ENCODE results near the gene HOXD10. TPM values are rescaled to one million over a fixed set of nuclear protein-coding genes. Genes with fewer than 3 reads are reported as not detected.

Gene HOXD10
- total and polyA plus RNA-seq, 4 donors = not detected

DNA sequence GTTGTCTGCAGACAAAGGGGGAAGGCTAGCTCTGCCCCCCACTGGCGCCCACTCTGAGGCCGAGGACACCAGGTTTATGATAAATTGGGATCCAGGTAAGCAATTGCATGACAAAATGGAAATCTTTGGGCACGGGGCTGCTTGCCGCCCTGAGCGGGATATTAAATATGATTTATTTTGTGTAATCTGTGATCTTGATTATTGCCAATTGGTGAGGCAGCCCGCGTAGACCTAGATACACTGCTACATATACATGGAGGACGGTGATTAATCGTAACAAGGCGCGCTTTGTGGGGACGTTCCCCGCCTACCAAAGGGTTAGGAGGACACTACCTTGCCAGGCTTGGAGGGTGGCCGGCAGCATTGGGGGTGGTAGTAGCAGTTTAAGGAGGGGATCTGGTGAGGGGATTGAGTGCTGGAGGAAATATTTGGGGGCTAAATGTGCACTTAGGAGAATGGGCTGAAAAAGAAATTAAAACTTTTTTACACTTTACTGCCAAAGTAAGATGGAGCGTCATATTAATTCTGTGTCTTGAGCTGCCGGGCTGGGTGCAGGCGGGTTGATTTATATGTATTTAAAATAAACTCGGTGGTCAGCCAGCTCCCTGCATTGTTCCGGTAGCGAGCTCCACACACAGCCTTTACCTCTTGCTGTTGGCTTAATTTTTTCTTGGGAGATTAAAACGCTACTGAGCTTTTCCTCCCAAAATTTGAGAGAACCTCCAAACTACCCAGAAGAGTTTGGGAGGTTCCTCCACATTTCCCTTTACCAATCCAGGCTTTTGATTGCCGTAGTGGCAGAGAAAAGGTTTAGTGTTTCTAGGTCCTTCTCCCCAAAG lies 44.6 kb downstream of the HOXD10 start (continued):
- TF ChIP-seq TAF1 (conservative IDR thresholded peaks at IDR 0.05) (no peak), RAD21 (IDR thresholded peaks at IDR 0.05) (no peak)
- TF ChIP-seq, protein P1, sequence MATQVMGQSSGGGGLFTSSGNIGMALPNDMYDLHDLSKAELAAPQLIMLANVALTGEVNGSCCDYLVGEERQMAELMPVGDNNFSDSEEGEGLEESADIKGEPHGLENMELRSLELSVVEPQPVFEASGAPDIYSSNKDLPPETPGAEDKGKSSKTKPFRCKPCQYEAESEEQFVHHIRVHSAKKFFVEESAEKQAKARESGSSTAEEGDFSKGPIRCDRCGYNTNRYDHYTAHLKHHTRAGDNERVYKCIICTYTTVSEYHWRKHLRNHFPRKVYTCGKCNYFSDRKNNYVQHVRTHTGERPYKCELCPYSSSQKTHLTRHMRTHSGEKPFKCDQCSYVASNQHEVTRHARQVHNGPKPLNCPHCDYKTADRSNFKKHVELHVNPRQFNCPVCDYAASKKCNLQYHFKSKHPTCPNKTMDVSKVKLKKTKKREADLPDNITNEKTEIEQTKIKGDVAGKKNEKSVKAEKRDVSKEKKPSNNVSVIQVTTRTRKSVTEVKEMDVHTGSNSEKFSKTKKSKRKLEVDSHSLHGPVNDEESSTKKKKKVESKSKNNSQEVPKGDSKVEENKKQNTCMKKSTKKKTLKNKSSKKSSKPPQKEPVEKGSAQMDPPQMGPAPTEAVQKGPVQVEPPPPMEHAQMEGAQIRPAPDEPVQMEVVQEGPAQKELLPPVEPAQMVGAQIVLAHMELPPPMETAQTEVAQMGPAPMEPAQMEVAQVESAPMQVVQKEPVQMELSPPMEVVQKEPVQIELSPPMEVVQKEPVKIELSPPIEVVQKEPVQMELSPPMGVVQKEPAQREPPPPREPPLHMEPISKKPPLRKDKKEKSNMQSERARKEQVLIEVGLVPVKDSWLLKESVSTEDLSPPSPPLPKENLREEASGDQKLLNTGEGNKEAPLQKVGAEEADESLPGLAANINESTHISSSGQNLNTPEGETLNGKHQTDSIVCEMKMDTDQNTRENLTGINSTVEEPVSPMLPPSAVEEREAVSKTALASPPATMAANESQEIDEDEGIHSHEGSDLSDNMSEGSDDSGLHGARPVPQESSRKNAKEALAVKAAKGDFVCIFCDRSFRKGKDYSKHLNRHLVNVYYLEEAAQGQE (IDR thresholded peaks at IDR 0.05) = no peak

- H3K9ac ChIP-seq (ENCODE audit: low read depth in 1 of 2, low read length in 2 of 2) = no peak overlapping the region
- H3K9me3 ChIP-seq (ENCODE audit: control insufficient read depth in 4 of 4, low read length in 3 of 4) = peaks cover 0 to 12% (median 0%) of the 10 kb centered on the region in 4 donors
- no peak overlapping the region for H3K4me3 ChIP-seq (ENCODE audit: low read depth in 1 of 3, low read length in 3 of 3)
- DNase-seq (ENCODE audit: low spot score) = no peak
- no peak for TF ChIP-seq RAD21 (IDR thresholded peaks at IDR 0.05)
- no peak for TF ChIP-seq NR2F2 (IDR thresholded peaks at IDR 0.05)
- TF ChIP-seq YY1 (IDR thresholded peaks at IDR 0.05) = no peak
- TF ChIP-seq ZBTB33 (IDR thresholded peaks at IDR 0.05) = no peak
- TF ChIP-seq SP1 (IDR thresholded peaks at IDR 0.05) = no peak
- no peak for TF ChIP-seq HNF4G (IDR thresholded peaks at IDR 0.05)
- TF ChIP-seq, protein P2, sequence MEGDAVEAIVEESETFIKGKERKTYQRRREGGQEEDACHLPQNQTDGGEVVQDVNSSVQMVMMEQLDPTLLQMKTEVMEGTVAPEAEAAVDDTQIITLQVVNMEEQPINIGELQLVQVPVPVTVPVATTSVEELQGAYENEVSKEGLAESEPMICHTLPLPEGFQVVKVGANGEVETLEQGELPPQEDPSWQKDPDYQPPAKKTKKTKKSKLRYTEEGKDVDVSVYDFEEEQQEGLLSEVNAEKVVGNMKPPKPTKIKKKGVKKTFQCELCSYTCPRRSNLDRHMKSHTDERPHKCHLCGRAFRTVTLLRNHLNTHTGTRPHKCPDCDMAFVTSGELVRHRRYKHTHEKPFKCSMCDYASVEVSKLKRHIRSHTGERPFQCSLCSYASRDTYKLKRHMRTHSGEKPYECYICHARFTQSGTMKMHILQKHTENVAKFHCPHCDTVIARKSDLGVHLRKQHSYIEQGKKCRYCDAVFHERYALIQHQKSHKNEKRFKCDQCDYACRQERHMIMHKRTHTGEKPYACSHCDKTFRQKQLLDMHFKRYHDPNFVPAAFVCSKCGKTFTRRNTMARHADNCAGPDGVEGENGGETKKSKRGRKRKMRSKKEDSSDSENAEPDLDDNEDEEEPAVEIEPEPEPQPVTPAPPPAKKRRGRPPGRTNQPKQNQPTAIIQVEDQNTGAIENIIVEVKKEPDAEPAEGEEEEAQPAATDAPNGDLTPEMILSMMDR (IDR thresholded peaks at IDR 0.05; ENCODE audit: low read depth, low read length, missing input control) = no peak
- TF ChIP-seq FOXA1 (IDR thresholded peaks at IDR 0.05) = no peak
- TF ChIP-seq JUND (IDR thresholded peaks at IDR 0.05) = no peak
- TF ChIP-seq FOXA2 (IDR thresholded peaks at IDR 0.05) = no peak
- no peak for TF ChIP-seq MAX (IDR thresholded peaks at IDR 0.05)
- no peak for TF ChIP-seq TAF1 (conservative IDR thresholded peaks at IDR 0.05)
- TF ChIP-seq RXRA (IDR thresholded peaks at IDR 0.05) = no peak
- no peak for TF ChIP-seq HNF4A (conservative IDR thresholded peaks at IDR 0.05)
- TF ChIP-seq, protein P1 (IDR thresholded peaks at IDR 0.05) = no peak
- no peak for TF ChIP-seq EGR1 (IDR thresholded peaks at IDR 0.05; ENCODE audit: low read depth in 2 of 2)
- TF ChIP-seq, protein P3, sequence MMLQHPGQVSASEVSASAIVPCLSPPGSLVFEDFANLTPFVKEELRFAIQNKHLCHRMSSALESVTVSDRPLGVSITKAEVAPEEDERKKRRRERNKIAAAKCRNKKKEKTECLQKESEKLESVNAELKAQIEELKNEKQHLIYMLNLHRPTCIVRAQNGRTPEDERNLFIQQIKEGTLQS (IDR thresholded peaks at IDR 0.05) = no peak
- TF ChIP-seq GABPA (IDR thresholded peaks at IDR 0.05 in 1 of 2, conservative IDR thresholded peaks at IDR 0.05 in 1 of 2) = no peak
- no peak overlapping the region for H3K27ac ChIP-seq (ENCODE audit: low read depth in 1 of 2, low read length in 2 of 2)
- WGBS = 12% methylated on average over 22 of the region's 22 CpGs
- no peaks in the 10 kb centered on the region for H3K36me3 ChIP-seq (ENCODE audit: control insufficient read depth in 4 of 4, insufficient read depth in 3 of 4, low read depth in 1 of 4, low read length in 3 of 4)
- H3K27me3 ChIP-seq (ENCODE audit: control insufficient read depth in 4 of 4, insufficient read depth in 4 of 4, low read length in 3 of 4) = peaks cover 13 to 40% (median 27%) of the 10 kb centered on the region in 4 donors
- H3K4me1 ChIP-seq (ENCODE audit: control insufficient read depth in 4 of 4, insufficient read depth in 4 of 4, low read length in 3 of 4) = peaks cover 0 to 27% (median 8%) of the 10 kb centered on the region in 4 donors
Observed at GRCh38 chr2:176161825-176162626, 45.4 kb downstream of the HOXD10 start.
